Right atrium auricular region (tissue), 2 donors: ENCODE measurements around the gene POFUT2. TPM values are rescaled to one million over a fixed set of nuclear protein-coding genes. Genes with fewer than 3 reads are reported as not detected.

ENCODE experiments used
- DNase-seq: peaks from one replicate; pipeline ENCODE4 v3.0.0-alpha.2; 2019; ENCODE audit warnings: low spot score
- H3K27ac ChIP-seq, 2 donors: fragments of 200-600 bp; sonication (generic); 1 replicate in 1 of 2; 2 replicates in 1 of 2; pipeline ENCODE4 v1.5.1; 2016 to 2019
- H3K27me3 ChIP-seq, 2 donors: fragments of 200-600 bp; sonication (generic); one replicate each; pipeline versions ENCODE4 v1.5.1 to v1.6.0; 2017 to 2019
- H3K36me3 ChIP-seq: fragments of 200-600 bp; sonication (generic); one replicate; pipeline ENCODE4 v1.5.1; 2016
- H3K4me1 ChIP-seq, 2 donors: fragments of 200-600 bp; sonication (generic); one replicate each; pipeline versions ENCODE4 v1.5.1 to v1.6.0; 2017 to 2019
- H3K4me3 ChIP-seq, 2 donors: fragments of 200-600 bp; sonication (generic); 1 replicate in 1 of 2; 2 replicates in 1 of 2; pipeline ENCODE4 v1.5.1; 2017 to 2019; ENCODE audit warnings: mild to moderate bottlenecking in 1 of 2, moderate library complexity in 1 of 2
- H3K9me3 ChIP-seq, 2 donors: fragments of 200-600 bp; sonication (generic); one replicate each; pipeline ENCODE4 v1.5.1; 2019
- total RNA-seq, 2 donors: library from RNA; depleted of rRNA; stranded (reverse); fragments of >200 nt; gene quantifications; one replicate each; pipeline ENCODE4 v1.1.0, GENCODE V29; 2016
- TF ChIP-seq, protein P1 (sequence below), 2 donors: fragments of 200-600 bp; sonication (generic); IDR thresholded peaks; one replicate each; pipeline ENCODE4 v1.5.1; 2019; ENCODE audit warnings: antibody characterized with exemption in 2 of 2

Gene POFUT2
- total RNA-seq, 2 donors from 2014 or later: 5.8 to 12.0 TPM

GRCh38 chr21:45228656-45229240 is 58.9 kb downstream of the POFUT2 start:
- no peak overlapping the region for H3K4me3 ChIP-seq
- TF ChIP-seq, protein P1, sequence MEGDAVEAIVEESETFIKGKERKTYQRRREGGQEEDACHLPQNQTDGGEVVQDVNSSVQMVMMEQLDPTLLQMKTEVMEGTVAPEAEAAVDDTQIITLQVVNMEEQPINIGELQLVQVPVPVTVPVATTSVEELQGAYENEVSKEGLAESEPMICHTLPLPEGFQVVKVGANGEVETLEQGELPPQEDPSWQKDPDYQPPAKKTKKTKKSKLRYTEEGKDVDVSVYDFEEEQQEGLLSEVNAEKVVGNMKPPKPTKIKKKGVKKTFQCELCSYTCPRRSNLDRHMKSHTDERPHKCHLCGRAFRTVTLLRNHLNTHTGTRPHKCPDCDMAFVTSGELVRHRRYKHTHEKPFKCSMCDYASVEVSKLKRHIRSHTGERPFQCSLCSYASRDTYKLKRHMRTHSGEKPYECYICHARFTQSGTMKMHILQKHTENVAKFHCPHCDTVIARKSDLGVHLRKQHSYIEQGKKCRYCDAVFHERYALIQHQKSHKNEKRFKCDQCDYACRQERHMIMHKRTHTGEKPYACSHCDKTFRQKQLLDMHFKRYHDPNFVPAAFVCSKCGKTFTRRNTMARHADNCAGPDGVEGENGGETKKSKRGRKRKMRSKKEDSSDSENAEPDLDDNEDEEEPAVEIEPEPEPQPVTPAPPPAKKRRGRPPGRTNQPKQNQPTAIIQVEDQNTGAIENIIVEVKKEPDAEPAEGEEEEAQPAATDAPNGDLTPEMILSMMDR (IDR thresholded peaks at IDR 0.05): no peak
- H3K9me3 ChIP-seq: no peaks in the 10 kb centered on the region
- peaks cover 3% of the 10 kb centered on the region for H3K36me3 ChIP-seq
- DNase-seq: no peak
- peaks cover 0 to 5% of the 10 kb centered on the region in 2 donors for H3K4me1 ChIP-seq
- no peak overlapping the region for H3K27ac ChIP-seq
- H3K27me3 ChIP-seq: no peaks in the 10 kb centered on the region

DNA sequence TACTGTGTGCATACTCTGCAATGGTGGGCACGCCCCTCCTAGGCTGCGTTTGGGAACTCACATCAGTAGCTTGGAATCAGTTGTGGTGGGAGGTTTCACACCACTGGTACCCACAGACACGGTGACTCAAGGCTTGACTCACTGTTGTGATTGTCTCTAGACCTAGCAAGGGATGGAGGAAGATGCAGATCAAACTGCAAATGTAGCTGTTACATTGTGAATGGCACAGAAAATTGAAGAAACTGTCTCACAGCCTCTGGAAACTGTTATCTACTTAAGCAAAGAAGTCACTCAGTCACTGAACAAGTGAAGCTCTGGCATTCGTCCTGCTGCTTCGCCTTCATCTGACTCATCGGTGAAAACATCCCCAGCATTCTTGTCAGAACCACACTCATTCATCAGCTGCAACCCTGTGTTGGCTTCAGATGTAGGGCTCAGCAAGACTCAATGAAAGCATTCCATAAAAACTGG is 59.5 kb downstream of the POFUT2 start:
- peak; percentile 75 for DNase-seq
- no peak overlapping the region for H3K4me3 ChIP-seq
- H3K36me3 ChIP-seq: peaks cover 9% of the 10 kb centered on the region
- H3K4me1 ChIP-seq: peaks cover 0 to 5% of the 10 kb centered on the region in 2 donors
- TF ChIP-seq, protein P1 (IDR thresholded peaks at IDR 0.05): no peak
- no peaks in the 10 kb centered on the region for H3K27me3 ChIP-seq
- H3K9me3 ChIP-seq: no peaks in the 10 kb centered on the region
- H3K27ac ChIP-seq: no peak overlapping the region

DNA sequence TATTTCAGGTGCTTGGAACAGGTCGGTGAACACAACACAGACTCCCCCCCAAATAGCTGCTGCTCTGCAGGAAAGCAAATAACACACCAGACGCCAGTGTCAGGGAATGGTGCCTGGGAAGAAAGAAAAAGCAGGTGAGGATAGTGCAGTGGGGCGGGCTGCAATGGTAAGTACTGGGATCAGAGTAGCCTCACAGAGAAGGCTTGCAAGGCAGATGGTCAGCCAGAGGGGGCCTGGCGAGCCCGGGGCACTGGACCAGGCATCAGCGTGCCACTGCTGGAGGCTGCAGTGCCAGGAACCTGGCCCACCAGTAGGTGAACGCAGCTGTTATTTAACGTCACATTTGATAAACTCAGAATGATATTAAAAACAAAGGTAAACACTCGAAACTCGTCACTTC is 60.0 kb downstream of the POFUT2 start:
- no peaks in the 10 kb centered on the region for H3K9me3 ChIP-seq
- H3K36me3 ChIP-seq: peaks cover 13% of the 10 kb centered on the region
- no peak overlapping the region for H3K4me3 ChIP-seq
- no peak for DNase-seq
- TF ChIP-seq, protein P1 (IDR thresholded peaks at IDR 0.05): no peak
- no peak overlapping the region for H3K27ac ChIP-seq
- peaks cover 0 to 5% of the 10 kb centered on the region in 2 donors for H3K4me1 ChIP-seq
- no peaks in the 10 kb centered on the region for H3K27me3 ChIP-seq

DNA sequence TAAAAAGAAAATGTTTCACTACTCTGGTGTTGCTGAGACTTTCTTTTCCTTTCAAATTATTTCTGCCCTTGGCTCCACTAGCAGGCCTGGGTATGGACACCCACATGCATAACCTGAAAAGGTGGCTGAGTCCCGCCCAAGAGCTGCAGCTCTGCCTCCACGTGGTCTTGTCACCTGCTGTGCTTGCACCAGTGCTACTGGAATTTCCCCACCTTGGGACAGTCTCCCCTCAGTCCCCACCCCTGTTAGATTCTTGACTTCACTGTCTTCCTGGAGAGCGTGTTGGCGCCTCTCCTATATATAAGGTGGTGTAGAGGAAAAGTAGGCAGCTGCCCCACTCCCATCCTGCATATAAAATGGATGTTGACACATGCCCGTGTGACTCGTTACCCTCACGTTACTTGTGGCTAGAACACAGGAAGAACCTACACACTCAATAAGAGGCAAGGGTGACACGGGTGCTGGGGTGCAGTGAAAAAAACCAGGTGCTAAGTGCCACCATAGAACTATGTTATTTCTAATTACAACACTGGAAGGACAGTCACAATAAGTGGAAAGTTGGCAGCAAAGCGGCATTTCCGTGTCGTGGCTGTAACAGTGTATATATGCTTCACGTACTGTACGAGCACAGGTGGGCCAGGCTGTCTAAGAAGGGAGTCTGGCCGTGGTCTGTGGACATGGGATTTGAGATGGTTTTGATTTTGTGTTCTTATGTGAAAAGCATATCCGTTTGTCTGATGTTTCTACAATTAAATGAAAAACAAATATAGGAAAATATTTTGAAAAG is 61.0 kb downstream of the POFUT2 start:
- TF ChIP-seq, protein P1 (IDR thresholded peaks at IDR 0.05): no peak
- H3K4me3 ChIP-seq: no peak overlapping the region

DNA sequence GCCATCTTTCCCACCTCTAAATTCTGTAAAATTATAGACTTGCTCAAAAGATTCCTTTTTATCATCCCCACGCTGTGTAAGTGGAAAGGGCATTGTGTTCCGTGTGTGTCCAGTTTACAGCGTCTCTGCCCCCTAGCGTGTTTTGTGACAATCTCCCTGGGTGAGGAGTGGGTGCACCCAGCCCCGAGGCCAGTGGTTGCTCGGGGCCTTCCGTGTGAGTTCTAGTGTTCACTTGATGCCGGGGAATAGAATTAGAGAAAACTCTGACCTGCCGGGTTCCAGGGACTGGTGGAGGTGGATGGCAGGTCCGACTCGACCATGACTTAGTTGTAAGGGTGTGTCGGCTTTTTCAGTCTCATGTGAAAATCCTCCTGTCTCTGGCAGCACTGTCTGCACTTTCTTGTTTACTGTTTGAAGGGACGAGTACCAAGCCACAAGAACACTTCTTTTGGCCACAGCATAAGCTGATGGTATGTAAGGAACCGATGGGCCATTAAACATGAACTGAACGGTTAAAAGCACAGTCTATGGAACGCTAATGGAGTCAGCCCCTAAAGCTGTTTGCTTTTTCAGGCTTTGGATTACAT is 61.9 kb downstream of the POFUT2 start:
- H3K27ac ChIP-seq: no peak overlapping the region
- H3K4me1 ChIP-seq: peaks cover 0 to 5% of the 10 kb centered on the region in 2 donors
- no peaks in the 10 kb centered on the region for H3K27me3 ChIP-seq
- peaks cover 32% of the 10 kb centered on the region for H3K36me3 ChIP-seq
- TF ChIP-seq, protein P1 (IDR thresholded peaks at IDR 0.05): no peak
- no peak overlapping the region for H3K4me3 ChIP-seq
- DNase-seq: no peak
- H3K9me3 ChIP-seq: no peaks in the 10 kb centered on the region

More for the DNA sequence above, 61.0 kb downstream of the POFUT2 start:
- no peaks in the 10 kb centered on the region for H3K27me3 ChIP-seq
- no peak for DNase-seq
- peaks cover 0 to 5% of the 10 kb centered on the region in 2 donors for H3K4me1 ChIP-seq
- H3K27ac ChIP-seq: no peak overlapping the region
- H3K36me3 ChIP-seq: peaks cover 24% of the 10 kb centered on the region
- H3K9me3 ChIP-seq: no peaks in the 10 kb centered on the region
